ENCODE results near the gene AUTS2.

The AUTS2 gene

DNA sequence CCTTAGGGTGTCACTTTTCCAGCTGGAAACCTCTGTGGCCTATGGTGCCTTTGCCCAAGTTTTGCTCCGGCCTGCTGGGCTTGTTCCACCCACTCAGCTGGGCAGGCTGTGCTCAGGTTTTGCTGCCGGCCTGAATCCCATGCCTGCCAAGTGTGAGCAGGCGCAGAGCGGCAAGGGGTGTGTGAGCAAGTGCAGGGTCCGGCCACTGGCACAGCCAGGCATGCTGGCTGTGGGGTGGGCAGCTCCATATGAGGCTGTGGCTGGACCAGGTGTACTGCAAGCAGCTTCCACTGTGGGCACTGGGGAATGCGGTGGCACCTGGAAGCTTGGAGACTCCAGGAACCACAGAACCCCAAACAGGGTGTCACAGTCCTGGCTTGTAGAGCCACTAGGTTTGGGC is 92.1 kb downstream of the AUTS2 start:
- DNase-seq, result no peak

DNA sequence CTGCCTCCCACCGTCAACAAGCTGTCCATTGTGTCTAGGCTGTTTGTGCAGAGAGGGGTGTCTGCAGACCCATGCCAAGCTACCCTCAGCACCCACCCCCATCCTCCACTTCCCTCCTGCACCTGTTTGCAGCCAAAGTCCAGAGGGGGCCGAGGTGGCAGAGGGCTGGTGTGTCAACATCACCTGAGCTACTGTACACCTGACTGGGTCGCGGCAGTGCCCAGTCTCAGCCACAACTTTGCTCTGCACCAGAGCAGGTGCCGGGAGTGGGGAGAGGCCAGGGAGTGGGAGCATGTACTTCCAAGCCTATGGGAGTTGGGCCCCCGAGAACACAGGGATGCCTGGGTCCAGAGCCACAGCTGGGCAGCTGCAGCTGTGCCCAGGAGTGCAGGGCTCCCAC is 93.1 kb downstream of the AUTS2 start:
- no peak for DNase-seq

- DNase-seq, result no peak
These were observed 93.5 kb downstream of the AUTS2 start for GRCh38 chr7:69691734-69692133.

DNA sequence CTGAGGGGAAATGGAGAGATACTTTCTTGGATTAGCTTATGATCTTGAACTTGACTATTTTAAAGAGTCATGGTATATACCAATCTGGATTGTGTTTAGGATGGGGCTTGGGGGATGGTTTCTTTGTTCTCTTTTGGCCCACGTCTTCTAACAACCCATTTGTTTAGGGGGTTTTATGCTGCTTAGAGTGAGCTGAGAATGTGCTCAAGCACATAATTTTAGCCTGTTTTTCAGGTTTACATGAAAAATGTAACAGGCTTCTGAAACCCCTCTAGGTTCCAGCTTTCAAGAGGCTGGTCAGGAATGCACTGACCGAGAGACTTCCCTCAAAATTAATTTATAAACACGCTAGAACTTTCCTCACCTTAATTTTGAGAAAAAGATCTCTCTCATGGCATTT is 94.3 kb downstream of the AUTS2 start:
- DNase-seq, result no peak

DNA sequence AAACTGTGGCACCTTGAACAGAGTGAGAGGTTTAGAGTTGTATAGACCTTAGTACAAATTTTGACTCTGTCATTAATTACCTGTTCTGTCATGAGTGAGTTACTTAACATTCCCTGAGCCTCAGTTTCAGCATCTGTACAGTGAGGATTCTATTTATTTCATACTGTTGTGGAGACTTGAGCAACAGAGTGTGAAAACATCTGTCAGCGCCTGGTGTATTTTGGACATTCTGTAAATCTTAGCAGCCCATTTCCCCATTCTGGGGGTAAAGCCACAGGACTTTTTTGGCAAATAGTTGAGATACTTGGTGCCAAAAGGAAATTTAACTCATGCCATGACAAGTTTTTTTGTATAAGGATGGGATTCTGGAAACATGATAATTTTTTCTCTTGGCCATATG is 94.8 kb downstream of the AUTS2 start:
- no peak for DNase-seq

GRCh38 chr7:69696054-69696591 is 97.8 kb downstream of the AUTS2 start:
- DNase-seq, result no peak

GRCh38 chr7:69696686-69697685 is 98.7 kb downstream of the AUTS2 start:
- no peak for DNase-seq

DNA sequence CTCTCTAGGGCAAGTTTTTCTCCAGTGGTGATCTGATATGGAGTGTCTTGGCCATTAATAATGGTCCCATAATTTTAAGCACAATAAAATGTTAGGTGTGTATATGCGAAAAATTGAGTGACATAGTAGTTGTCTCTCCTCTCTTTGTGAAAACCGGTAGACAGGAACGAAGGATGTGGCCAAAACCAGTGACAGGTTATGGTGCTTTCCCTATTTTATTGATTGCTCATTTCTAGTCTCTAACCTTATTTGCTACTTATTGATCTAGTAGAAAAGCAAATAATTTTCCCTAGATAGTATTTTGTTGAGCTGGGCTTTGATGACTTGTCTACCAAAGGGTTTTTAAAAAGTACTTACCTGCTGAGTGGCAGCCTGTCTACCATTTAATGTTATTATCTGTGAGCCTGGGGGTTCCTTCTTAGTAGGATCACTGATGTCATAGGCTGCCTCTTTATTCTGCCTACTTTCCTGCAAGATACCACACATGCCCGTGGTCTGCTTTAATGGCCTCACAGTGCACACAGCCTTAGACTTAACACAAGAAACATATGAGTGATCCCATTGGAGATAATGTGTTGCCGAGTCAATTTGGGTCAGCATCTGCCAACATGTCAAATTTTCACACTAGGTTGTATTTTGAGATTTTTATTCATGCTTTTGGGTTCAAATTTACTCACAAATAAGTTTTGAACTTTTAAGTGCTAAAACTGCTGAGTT is 100.0 kb downstream of the AUTS2 start:
- DNase-seq, result no peak

- DNase-seq, result no peak
These were observed 101.7 kb downstream of the AUTS2 start for GRCh38 chr7:69699931-69700330.

DNA sequence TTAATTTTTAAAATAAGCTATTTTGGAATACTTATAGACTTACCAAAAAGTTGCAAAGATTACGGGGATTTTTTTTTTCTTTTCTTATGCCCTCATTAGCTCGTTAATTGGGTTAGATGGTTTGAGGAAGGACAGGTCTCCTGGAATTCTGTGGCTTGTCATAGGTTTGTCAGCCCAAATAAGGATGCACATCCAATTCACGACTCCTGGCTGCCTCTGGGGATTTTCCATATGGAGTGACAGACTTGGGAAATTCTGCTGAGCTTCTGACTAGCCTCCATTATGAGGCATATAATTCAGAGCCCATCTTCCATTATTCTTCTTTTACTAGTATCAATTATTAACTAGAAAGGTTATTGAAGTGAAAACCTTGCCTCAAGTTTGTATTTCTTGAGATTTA is 102.1 kb downstream of the AUTS2 start:
- no peak for DNase-seq

DNA sequence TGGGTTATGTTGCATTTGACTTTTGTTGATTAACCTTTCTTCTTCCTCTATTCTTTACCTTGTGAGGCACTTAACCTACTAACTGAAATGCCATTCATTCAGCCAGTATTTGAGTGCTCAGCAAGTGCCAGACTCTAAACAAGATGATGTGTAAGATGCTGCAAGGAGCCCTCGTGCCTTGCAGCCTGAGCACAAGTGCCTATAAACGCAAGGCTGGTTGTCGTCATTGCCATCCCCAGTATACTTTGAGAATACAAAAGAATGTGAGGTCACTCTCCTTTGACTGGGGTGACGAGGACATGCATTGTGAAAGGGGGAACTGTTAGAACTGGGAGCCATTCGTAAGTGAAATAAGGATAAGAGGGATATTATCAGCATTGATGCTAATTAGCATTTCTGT is 103.0 kb downstream of the AUTS2 start:
- DNase-seq, result no peak

GRCh38 chr7:69702357-69702756 is 104.1 kb downstream of the AUTS2 start:
- DNase-seq, result no peak

DNA sequence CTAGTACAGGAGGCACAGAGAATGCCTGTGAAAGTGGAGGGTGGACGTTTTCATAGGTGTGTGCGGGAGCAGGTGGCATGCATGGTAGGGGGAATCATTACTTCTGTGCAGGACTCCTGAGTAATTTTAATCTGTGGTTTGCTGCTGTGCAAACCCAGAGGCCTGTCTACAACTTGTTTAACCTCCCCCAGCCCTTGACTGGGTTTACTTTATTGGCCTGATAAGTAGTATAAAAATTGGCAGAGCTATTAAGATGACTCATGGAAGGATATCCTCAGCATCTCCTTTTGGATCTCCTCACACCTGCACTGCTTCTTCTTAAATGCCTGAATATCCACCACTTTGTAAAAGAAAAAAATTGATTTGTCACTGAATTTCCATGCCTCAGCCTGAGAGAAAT is 104.8 kb downstream of the AUTS2 start:
- no peak for DNase-seq

DNA sequence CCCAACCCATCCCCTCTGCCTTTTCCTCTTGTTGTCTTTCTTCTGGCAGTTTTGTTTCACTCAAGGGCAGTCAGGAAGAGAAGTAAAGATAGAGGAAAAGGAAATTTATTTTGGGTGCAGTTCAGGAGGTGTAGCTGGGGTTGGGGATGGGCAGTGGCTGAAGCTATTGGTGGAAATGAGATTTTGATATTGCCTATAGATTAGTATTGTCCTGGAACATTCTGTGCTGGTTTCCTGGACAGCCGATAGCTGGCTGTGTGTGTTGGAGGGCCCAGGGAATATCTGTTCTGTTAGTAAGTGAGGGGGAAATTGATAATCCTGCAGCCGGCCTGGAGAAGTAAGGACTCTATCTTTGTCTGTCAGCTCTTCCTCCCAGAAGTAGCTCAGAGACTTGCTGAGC is 107.8 kb downstream of the AUTS2 start:
- no peak for DNase-seq

DNA sequence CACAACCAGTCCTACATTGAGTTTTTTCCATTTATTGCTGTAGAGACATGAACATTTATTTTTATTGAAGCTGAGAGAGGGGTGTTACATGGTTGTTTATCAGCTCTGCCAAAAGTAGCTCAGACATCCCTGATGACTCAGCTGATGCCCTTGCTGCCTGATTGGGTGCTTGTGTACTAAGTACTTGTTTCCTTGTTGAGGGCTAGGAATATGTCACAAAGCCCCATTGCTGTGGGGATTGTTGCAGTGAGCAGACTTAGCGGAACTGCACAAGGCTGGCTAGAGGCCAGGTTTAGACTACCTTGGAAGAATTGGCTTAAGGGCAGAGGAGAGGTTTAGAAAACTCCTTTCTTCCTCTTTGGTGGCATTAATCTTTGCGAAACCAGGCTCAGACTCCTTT is 110.6 kb downstream of the AUTS2 start:
- DNase-seq, result no peak

GRCh38 chr7:69710768-69711438 is 112.6 kb downstream of the AUTS2 start:
- DNase-seq, result no peak

DNA sequence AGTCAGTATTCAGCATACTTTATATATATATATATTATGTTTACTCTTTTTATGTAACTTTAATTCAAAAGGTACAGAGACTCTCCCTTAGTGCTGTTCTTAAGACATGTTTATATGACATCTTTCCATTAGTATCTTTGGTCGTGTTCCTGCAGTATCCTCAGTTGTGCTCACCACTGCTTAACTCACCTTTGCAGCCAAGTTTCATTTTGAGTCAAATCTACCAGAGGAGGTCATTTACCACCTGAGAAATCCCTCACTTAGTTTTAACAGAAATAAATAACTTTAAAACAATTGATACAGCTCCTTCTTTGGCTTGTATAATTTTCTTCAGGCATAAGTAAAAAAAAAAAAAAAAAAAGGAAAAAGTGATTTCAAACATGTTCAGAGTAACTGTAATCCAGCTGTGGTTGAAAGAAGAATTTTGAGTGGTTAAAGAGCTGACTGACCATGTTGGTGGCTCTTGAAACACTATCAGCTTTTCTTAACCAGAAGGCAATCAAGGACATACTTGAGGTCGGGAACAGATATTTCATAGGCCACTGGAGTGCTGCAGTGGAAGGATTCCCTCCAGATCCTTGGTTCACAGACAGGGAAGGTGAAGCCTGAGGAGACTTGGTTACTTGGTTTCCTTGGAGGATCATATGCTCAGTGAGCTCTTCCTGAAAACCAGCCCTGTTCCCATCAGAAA is 116.8 kb downstream of the AUTS2 start:
- DNase-seq, result no peak

DNA sequence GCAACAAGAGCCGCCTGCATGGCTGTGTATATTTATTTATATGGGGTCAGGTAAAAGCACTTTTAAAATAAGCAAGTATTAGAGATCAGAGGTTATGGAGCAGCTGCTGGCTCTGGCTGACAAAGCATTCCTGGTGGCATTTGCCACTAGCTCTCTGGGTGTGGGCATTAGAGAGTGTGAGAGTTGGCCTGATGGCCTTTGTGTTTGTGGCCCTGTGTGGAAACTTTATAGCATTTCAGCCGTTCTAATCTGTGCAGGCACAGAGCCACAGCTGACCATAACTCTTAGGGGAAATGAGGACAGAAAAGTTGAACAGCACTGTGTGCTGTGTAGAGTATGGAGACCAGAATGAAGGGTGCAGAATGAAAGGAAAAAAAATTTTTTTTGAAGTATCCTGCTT is 118.9 kb downstream of the AUTS2 start:
- DNase-seq, result no peak

DNA sequence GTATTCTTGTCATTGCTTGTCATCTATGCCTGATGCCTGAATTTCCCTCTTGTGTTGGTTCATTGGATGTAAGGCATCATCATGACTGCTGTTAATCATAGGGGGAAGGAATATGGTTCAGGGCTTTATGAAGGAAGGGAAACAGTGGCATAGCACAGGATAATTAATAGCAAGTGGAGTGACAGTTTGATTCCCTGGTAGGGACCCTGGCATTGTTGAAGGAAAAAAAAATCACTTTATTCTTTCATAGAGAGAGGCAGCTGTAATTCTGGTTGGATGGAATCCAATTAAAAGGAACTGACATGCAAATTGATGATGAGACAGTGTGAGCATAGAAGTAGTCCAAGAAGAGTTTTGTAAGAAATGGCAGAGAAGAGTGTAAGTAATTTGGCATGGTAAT is 121.4 kb downstream of the AUTS2 start:
- DNase-seq, result no peak

DNA sequence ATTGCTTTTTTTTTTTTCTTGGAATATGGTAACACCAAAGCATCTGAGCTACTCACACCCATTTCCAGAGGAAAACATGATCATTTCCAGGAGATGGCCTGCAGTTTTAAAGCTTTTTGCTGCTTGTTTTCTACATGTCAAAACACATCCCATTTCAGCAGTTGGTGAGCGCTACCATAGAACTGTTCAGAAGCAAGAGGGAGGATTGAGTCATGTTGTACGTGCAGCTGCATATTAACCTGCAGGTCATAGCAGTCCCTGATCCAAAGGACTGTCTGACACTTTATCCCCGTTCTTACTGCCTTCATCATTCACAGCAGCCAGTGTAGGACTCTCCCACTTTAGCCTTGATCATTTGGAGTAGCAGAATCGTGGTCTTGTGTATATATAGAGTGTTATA is 124.6 kb downstream of the AUTS2 start:
- no peak for DNase-seq

DNA sequence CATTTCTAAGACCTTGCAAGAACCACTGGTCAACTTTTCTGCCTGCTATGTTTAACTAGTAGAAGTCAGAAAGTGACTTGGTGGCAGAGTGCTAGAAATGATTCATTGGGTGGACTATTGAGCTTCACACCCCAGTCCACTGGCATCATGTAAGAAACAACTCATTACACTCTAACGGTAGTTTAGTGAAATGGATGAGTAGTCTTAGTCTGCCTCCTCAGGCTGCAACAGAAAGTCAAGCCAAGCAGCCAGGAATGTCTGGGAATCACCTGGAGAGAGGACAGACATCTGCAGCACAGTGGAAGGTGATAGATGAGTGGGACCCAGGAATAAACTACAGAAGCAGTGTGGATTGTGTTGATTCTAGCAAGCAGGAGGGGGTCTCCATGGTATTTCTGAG is 125.4 kb downstream of the AUTS2 start:
- DNase-seq, result no peak

DNA sequence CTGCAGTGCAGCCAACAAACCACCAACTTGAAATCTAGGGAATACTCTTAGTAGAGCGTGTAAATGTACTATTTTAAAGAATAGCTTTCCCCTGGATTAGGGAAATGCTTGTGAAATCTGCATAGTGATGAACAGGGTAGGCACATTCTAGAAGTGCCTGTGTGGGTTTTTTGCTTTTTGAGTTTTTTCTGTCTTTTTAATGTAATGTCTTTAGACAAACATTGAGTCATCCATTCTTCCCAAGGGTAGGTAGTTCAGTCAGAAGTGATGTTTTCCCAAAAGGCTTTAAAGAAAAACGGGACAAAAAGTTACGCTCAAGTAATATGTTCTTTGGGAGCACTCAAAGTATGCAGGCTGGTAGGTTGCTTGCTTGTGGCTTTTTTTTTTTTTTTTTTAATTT is 130.0 kb downstream of the AUTS2 start:
- no peak for DNase-seq

DNA sequence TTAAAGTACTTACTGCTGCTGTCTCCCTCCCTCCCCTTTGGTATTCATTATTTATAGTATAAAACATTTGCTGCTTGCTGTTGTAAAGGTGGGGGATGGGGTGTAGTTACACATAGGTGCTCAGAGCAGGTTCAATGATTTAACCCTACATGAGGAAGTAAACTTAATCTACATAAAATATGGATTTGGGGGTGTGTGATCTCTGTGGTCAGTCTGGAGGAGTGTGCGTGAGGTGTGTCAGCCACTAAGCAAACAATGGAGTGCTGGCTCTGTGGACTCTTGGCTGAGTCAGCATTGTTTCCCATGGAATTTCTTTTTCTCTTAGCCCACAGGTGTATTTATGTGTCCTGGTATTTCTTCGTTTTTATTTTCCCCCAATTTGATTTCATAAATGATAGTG is 133.9 kb downstream of the AUTS2 start:
- no peak for DNase-seq

All from right hindlimb (tissue), 1 donor.